ENCODE measurements around the gene CDK14. TPM values are rescaled to one million over a fixed set of nuclear protein-coding genes. Genes with fewer than 3 reads are reported as not detected.

The CDK14 gene
- total and polyA plus RNA-seq, 9 donors = 12.6 to 54.1 (median 43.8) TPM

DNA sequence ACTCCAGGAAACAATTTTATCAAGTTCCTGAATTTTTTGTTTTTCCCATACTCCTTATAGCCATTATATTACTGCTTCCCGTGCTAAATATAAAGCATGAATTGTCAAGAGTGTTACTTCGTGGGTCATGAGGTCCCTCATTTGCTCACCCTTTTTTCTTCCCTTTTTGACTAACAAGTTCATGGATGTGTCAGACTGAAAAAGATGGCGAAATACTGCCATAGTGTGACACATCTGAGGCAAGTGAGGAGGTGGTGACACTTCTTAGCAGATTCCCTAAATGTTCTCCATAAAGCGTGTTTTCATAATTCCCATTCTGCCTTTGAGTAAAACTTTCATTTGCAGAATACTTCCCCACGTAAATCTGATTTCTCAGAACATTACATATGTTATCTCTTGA lies 398.5 kb downstream of the CDK14 start:
- intact Hi-C loops (cut with DNase I) = no loop called here
- H3K4me1 ChIP-seq (ENCODE audit: insufficient read depth) = no peaks in the 10 kb centered on the region
- H3K4me3 ChIP-seq = no peak overlapping the region
- TF ChIP-seq, protein P1, sequence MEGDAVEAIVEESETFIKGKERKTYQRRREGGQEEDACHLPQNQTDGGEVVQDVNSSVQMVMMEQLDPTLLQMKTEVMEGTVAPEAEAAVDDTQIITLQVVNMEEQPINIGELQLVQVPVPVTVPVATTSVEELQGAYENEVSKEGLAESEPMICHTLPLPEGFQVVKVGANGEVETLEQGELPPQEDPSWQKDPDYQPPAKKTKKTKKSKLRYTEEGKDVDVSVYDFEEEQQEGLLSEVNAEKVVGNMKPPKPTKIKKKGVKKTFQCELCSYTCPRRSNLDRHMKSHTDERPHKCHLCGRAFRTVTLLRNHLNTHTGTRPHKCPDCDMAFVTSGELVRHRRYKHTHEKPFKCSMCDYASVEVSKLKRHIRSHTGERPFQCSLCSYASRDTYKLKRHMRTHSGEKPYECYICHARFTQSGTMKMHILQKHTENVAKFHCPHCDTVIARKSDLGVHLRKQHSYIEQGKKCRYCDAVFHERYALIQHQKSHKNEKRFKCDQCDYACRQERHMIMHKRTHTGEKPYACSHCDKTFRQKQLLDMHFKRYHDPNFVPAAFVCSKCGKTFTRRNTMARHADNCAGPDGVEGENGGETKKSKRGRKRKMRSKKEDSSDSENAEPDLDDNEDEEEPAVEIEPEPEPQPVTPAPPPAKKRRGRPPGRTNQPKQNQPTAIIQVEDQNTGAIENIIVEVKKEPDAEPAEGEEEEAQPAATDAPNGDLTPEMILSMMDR (IDR thresholded peaks at IDR 0.05) = no peak
- TF ChIP-seq EP300 (IDR thresholded peaks at IDR 0.05) (no peak), POLR2A (IDR thresholded peaks at IDR 0.05) (no peak)
- no peaks in the 10 kb centered on the region for H3K27me3 ChIP-seq
- WGBS, 3 donors = 95 to 98% (median 98%) methylated on average over 5 of the region's 5 CpGs
- no peak overlapping the region for H3K27ac ChIP-seq
- no peaks in the 10 kb centered on the region for H3K36me3 ChIP-seq
- DNase-seq = no peak
- no peaks in the 10 kb centered on the region for H3K9me3 ChIP-seq

DNA sequence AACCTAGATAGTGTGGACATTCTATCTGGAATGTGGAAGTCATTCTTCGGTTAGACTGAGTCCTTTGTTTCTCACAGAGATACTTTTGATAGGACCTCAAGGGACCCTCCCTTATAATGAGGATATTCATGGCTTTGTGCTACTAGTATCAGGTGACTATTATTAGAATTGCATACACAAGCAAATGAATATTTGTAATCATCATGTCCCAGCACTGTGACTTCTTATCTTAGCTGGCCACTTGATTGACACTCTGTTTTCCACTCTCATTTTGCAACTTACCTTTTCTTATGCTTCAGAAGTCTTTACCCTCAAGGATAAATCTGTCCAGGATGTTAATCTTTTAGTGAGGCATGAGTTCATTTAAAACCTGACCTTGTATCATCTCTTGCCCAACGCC lies 399.9 kb downstream of the CDK14 start:
- TF ChIP-seq POLR2A (IDR thresholded peaks at IDR 0.05) = no peak
- no peak for TF ChIP-seq EP300 (IDR thresholded peaks at IDR 0.05)
- Histone ChIP-seq H3K9me3 (no peaks in the 10 kb centered on the region), H3K36me3 (no peaks in the 10 kb centered on the region), H3K27ac (no peak overlapping the region), H3K27me3 (no peaks in the 10 kb centered on the region), H3K4me1 (ENCODE audit: insufficient read depth) (no peaks in the 10 kb centered on the region), H3K4me3 (no peak overlapping the region)
- no peak for DNase-seq
- intact Hi-C loops (cut with DNase I) = no loop called here
- WGBS, 3 donors = 93 to 97% (median 96%) methylated on average over 2 of the region's 2 CpGs

DNA sequence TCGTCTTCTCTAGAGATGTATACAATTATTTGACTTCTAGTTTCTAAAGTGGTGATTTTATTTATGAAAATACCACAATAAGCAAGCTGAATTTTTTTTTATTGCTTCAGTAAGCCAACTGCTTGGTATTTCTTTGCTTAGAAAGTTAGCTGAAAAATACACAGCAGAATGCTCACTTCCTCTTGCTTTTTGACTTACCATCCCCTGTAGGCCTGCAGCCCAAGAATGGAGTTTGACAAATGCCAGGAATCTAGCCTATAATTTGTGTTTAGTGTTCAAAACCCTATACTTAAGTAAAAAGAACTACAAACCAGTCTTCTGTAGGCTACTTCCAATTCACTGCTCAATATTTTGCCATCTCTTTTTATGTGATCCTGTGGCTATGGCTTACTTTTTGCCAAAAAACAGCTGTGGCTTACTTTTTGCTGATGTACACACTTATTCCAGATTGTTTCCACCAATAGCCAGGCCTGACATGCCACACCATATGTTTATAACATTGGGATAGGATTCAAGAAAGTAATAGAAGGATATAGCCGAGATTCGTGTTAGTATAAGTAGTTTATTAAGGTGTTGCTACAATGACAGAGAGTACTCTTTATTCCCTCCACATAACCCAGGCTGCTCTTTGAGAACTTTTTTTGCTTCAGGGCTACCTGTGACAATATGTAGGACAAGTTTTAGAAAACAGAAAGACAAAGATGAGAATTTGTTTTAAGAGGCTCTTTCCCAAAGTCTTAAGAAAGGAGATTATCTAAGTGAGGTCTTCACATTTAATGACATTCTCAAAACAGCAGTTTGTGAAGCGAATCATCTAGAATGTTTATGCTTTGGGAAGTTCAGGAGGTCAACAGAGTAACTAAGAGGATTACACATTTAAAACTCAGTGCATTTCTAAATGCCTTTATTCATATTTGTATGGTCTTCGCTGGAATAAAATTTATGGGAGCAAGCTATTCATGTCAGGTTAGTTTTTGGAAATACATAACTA lies 404.2 kb downstream of the CDK14 start:
- Histone ChIP-seq H3K36me3 (no peaks in the 10 kb centered on the region), H3K4me3 (no peak overlapping the region), H3K27ac (no peak overlapping the region), H3K27me3 (no peaks in the 10 kb centered on the region), H3K4me1 (ENCODE audit: insufficient read depth) (no peaks in the 10 kb centered on the region), H3K9me3 (no peaks in the 10 kb centered on the region)
- no peak for DNase-seq
- intact Hi-C loops (cut with DNase I) = no loop called here
- no peak for TF ChIP-seq EP300 (IDR thresholded peaks at IDR 0.05)
- TF ChIP-seq, protein P1 (IDR thresholded peaks at IDR 0.05) = no peak
- TF ChIP-seq POLR2A (IDR thresholded peaks at IDR 0.05) = no peak
- 62 to 74% (median 67%) methylated on average over 5 of the region's 5 CpGs for WGBS, 3 donors

DNA sequence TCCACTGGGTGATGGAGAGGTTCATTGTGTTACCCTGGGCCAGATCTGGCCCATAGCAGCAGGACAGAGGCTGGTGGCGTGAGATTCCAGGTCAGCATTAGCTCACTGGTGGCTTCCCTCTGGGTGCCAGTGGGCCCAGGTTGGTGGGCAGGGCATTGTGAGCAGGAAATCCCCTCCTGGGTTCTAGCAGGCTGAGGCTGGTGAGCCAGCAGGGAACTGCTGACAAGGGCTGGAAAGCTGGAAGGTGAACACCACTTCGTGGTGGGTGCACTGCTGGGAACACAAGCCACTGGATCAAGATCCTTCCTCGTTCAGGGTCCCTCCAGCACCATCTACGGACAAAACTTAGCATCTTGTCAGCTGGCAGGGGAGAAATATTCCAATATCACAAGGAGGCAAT lies 408.9 kb downstream of the CDK14 start:
- H3K9me3 ChIP-seq = no peaks in the 10 kb centered on the region
- 83 to 97% (median 91%) methylated on average over 4 of the region's 4 CpGs for WGBS, 3 donors
- TF ChIP-seq POLR2A (IDR thresholded peaks at IDR 0.05) (no peak), EP300 (IDR thresholded peaks at IDR 0.05) (no peak)
- TF ChIP-seq, protein P1 (IDR thresholded peaks at IDR 0.05) = no peak
- H3K36me3 ChIP-seq = no peaks in the 10 kb centered on the region
- no peak for DNase-seq
- intact Hi-C loops (cut with DNase I) = no loop called here
- H3K4me3 ChIP-seq = no peak overlapping the region
- no peak overlapping the region for H3K27ac ChIP-seq
- no peaks in the 10 kb centered on the region for H3K27me3 ChIP-seq
- H3K4me1 ChIP-seq (ENCODE audit: insufficient read depth) = no peaks in the 10 kb centered on the region

DNA sequence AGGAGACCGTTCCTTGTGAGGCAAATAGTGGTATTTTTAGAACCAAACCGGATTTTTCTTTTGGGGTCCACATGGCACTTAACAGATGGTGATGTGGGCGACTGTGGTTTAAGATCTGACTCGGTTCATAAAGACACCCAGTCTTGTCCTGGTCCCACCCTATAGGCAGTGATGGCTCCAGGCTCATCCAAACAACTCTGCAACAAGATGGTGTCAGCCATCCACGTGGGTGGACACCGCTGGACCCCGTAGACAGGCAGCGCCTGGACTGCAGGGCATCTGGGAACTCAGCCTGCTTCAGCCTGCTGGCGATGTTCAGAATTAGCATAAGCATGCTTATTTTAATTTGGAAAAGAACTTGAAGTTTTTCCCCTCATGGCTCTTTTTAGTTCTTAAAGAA lies 409.7 kb downstream of the CDK14 start:
- no peak for DNase-seq
- H3K9me3 ChIP-seq = no peaks in the 10 kb centered on the region
- 85 to 91% (median 87%) methylated on average over 9 of the region's 9 CpGs for WGBS, 3 donors
- H3K27me3 ChIP-seq = no peaks in the 10 kb centered on the region
- H3K4me3 ChIP-seq = no peak overlapping the region
- no peaks in the 10 kb centered on the region for H3K4me1 ChIP-seq (ENCODE audit: insufficient read depth)
- no peaks in the 10 kb centered on the region for H3K36me3 ChIP-seq
- TF ChIP-seq EP300 (IDR thresholded peaks at IDR 0.05) (no peak), POLR2A (IDR thresholded peaks at IDR 0.05) (no peak)
- TF ChIP-seq, protein P1 (IDR thresholded peaks at IDR 0.05) = no peak
- H3K27ac ChIP-seq = no peak overlapping the region
- intact Hi-C loops (cut with DNase I) = no loop called here

All from ovary (tissue), 9 donors.